Lower leg skin (tissue), 3 donors: ENCODE data around the gene IMP4.

Experiments used
- POLR2A ChIP-seq, 2 donors: fragments of 450-650 bp; IDR thresholded peaks; one replicate each; pipeline ENCODE4 v1.6.1; 2016 to 2017; ENCODE audit warnings: antibody characterized with exemption in 2 of 2, mild to moderate bottlenecking in 1 of 2, moderate library complexity in 1 of 2
- TF ChIP-seq, protein P1 (sequence below), 3 donors: fragments of 450-650 bp; IDR thresholded peaks; one replicate each; pipeline ENCODE4 v1.5.1; 2016; ENCODE audit warnings: antibody characterized with exemption in 3 of 3, mild to moderate bottlenecking in 3 of 3, moderate library complexity in 2 of 3

DNA sequence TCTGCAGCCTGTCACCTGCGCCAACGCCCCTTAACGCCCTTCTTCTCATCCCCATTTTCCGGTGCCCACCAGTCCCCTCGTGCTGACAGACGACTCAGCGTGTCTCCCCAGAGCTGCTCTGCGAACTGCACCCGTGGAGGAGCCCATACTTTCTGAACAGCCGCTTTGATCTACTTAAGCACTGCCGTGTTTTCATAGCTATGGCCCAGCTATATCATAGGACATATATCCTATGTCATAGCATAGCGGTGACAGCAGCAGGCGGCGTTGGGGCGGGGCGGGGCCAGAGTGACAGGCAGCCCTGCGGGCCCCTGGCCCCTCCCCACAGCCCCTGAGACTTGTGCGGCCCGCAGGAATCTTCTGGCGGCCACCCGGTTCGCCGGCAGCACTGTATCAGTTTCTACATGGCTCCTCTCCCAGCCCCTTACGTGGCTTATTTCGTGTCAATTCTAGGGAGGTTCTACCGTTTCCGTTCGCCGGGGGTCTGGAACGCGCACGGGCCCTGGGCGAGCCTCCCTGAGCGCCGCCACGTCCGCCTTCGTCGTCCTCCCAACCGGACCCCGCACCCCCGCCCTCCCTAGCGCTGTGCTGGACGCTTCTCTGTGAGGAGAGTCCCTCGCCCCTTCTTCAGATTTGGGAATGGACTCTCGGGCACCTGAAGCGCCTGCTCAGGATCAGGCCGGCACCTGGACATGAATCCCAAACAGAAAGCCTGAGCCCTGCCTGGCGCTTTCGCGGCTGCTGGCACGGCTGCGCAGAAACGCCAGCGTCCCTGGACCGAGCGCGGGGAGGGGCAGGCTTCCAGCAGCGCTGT is 48.6 kb downstream of the IMP4 start:
- TF ChIP-seq POLR2A (IDR thresholded peaks at IDR 0.05) = no peak
- TF ChIP-seq, protein P1, sequence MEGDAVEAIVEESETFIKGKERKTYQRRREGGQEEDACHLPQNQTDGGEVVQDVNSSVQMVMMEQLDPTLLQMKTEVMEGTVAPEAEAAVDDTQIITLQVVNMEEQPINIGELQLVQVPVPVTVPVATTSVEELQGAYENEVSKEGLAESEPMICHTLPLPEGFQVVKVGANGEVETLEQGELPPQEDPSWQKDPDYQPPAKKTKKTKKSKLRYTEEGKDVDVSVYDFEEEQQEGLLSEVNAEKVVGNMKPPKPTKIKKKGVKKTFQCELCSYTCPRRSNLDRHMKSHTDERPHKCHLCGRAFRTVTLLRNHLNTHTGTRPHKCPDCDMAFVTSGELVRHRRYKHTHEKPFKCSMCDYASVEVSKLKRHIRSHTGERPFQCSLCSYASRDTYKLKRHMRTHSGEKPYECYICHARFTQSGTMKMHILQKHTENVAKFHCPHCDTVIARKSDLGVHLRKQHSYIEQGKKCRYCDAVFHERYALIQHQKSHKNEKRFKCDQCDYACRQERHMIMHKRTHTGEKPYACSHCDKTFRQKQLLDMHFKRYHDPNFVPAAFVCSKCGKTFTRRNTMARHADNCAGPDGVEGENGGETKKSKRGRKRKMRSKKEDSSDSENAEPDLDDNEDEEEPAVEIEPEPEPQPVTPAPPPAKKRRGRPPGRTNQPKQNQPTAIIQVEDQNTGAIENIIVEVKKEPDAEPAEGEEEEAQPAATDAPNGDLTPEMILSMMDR (IDR thresholded peaks at IDR 0.05) = no peak
